ENCODE measurements around the gene CCDC86.

DNA sequence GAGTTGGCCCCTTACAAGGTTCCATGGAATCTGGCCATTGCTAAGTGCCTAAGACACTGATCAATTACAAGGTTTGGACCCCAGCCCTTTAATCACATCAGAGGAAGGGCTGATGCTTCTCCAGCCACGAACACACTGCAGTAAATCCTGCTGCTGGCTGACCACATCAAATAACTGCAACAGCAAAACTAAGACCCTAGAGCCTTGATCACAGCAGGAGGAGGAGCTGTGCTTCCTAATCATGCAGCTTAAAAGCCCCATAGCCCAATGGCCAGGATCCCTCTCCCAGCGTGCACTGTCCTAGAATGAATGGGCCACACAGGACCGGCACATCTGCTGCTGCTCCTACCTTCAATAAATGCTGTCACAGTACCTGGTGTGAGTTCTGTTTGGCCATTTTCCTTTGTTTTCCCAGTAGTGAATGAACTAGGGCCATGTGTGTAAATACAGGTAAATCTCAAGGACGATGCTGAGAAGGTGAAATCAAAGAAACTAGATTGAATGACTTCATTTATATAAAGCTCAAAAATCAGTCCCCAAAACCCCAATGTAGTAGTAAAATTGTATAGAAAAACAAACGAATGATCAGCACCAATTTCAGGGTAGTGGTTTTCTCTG, 38.2 kb downstream of the CCDC86 start:
- TF ChIP-seq EZH2phosphoT487 (IDR thresholded peaks at IDR 0.05; ENCODE audit: borderline replicate concordance, low read depth), result no peak
- TF ChIP-seq, protein P1, sequence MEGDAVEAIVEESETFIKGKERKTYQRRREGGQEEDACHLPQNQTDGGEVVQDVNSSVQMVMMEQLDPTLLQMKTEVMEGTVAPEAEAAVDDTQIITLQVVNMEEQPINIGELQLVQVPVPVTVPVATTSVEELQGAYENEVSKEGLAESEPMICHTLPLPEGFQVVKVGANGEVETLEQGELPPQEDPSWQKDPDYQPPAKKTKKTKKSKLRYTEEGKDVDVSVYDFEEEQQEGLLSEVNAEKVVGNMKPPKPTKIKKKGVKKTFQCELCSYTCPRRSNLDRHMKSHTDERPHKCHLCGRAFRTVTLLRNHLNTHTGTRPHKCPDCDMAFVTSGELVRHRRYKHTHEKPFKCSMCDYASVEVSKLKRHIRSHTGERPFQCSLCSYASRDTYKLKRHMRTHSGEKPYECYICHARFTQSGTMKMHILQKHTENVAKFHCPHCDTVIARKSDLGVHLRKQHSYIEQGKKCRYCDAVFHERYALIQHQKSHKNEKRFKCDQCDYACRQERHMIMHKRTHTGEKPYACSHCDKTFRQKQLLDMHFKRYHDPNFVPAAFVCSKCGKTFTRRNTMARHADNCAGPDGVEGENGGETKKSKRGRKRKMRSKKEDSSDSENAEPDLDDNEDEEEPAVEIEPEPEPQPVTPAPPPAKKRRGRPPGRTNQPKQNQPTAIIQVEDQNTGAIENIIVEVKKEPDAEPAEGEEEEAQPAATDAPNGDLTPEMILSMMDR (IDR thresholded peaks at IDR 0.05), result no peak
- TF ChIP-seq REST (IDR thresholded peaks at IDR 0.05; ENCODE audit: low read depth, low read length), result no peak
- no peak for TF ChIP-seq GABPA (IDR thresholded peaks at IDR 0.05; ENCODE audit: low read depth)
- TF ChIP-seq RXRA (IDR thresholded peaks at IDR 0.05; ENCODE audit: borderline replicate concordance, low read depth), result no peak
- TF ChIP-seq, protein P2, sequence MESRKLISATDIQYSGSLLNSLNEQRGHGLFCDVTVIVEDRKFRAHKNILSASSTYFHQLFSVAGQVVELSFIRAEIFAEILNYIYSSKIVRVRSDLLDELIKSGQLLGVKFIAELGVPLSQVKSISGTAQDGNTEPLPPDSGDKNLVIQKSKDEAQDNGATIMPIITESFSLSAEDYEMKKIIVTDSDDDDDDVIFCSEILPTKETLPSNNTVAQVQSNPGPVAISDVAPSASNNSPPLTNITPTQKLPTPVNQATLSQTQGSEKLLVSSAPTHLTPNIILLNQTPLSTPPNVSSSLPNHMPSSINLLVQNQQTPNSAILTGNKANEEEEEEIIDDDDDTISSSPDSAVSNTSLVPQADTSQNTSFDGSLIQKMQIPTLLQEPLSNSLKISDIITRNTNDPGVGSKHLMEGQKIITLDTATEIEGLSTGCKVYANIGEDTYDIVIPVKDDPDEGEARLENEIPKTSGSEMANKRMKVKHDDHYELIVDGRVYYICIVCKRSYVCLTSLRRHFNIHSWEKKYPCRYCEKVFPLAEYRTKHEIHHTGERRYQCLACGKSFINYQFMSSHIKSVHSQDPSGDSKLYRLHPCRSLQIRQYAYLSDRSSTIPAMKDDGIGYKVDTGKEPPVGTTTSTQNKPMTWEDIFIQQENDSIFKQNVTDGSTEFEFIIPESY (IDR thresholded peaks at IDR 0.05; ENCODE audit: borderline replicate concordance, low read depth), result no peak
- no peak for TF ChIP-seq RAD21 (IDR thresholded peaks at IDR 0.05; ENCODE audit: low read length)

Measured in SK-N-SH (cell line).